Measurements from ENCODE around the gene NLRC5.
"Not testable (repeated sequence)": the region's sequence is repeated elsewhere in the genome, so short reads cannot be mapped to it uniquely, and the experiment has no call there.

The NLRC5 gene

GRCh38 chr16:56980792-56981724 is 8.3 kb upstream of the NLRC5 start:
- DNase-seq (ENCODE audit: low read depth in 2 of 2): no peak

DNA sequence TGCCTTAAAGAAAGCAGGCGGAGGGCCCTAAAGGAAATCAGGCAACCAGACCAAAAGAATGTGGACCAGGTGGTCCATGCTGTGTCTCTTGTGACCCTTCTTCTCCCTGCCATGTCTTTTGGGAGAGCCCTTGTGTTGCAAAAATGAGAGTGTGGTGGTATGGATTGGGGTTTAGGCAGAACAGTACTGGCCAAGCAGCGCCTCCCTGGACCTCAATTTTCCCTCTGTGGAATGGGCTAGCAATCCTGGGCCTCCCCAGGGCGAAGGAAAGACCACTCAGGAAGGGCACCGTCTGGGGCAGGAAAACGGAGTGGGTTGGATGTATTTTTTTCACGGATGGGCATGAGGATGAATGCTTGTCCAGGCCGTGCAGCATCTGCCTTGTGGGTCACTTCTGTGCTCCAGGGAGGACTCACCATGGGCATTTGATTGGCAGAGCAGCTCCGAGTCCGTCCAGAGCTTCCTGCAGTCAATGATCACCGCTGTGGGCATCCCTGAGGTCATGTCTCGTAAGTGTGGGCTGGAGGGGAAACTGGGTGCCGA is 7.6 kb upstream of the NLRC5 start:
- DNase-seq (ENCODE audit: low read depth in 2 of 2): no peak

DNA sequence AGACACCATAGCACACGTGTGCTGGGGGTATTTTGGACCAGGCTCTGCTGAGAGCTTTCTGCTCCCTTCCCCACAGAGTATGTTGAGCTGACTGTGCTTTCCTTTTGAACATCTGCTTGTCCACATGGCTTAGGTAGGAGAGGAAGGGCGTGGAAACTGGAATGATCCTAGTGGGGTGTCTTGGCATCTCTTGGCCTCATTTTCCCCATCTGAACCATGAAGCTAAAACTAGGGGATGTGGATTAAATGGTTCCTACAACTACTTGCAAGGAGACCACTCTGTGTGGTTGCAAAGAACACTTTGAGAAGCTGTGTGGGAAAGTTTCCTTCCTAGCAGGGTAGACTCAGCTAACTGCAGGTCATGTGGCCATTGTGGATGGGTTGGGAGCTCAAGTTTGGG is 6.7 kb upstream of the NLRC5 start:
- DNase-seq (ENCODE audit: low read depth in 2 of 2): no peak

DNA sequence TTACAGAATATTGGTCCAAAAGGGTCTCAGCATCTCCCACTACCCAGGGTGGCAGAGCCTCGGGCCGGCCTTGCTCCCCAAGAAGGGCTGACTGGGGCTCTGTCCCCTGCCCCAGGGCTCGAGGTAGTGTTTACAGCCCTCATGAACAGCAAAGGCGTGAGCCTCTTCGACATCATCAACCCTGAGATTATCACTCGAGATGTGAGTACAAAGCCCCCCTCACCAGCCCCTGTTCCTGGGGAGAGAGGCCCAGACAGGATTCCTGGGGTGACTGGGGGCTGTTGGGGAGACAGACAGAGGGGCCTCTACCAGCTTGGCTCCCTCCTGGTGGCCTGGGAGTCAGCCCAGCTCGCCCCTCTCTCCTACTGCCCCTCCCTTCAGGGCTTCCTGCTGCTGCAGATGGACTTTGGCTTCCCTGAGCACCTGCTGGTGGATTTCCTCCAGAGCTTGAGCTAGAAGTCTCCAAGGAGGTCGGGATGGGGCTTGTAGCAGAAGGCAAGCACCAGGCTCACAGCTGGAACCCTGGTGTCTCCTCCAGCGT is 6.1 kb upstream of the NLRC5 start:
- DNase-seq (ENCODE audit: low read depth in 2 of 2): no peak

DNA sequence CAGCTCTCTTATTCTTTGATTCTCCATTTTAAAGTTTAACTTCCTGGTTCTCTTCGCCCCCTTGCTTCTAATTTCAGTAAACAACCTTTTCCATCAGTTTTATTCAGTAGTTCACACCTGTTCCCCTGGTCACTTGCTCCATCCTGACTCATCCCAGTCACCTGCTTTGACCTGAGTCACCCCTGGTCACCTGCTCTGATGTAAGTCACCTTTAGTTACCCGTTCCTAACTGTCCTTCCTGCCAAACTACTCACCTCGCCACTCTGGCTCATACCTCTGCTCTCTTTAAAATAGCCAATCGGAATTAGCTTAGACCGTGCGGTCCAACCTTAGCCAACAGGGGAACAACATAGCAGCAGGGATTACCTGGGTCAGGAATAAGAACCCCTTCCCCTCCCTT is 4.7 kb upstream of the NLRC5 start:
- no peak for DNase-seq (ENCODE audit: low read depth in 2 of 2)

- DNase-seq (ENCODE audit: low read depth in 2 of 2): no peak
Measured at GRCh38 chr16:56985288-56985961, 3.9 kb upstream of the NLRC5 start.

DNA sequence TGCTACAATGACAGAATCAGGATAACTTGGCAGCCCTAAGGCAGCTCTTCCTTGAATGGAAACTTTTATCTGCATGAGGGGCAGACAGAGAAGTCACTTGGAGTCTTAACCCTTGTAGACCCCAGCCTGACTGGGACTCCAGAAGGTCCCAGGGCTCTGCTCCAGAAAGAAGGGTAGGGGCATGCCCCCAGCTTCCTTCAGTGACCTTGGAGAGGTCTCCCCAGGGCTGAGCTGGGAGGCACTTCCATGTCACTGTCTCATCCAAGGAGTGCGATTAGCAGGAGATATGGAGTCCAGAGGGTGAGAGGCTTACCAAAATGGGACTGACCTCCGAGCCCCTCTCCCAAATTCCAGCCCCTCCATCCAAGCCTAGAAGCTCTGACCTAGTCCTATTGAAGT is 3.4 kb upstream of the NLRC5 start:
- no peak for DNase-seq (ENCODE audit: low read depth in 2 of 2)

GRCh38 chr16:56986361-56986760 is 3.0 kb upstream of the NLRC5 start:
- no peak for DNase-seq (ENCODE audit: low read depth in 2 of 2)

- not testable (repeated sequence) for DNase-seq (ENCODE audit: low read depth in 2 of 2)
Measured at GRCh38 chr16:56986908-56987307, 2.4 kb upstream of the NLRC5 start.

- no peak for DNase-seq (ENCODE audit: low read depth in 2 of 2)
Measured at GRCh38 chr16:56987692-56988091, 1.7 kb upstream of the NLRC5 start.

DNA sequence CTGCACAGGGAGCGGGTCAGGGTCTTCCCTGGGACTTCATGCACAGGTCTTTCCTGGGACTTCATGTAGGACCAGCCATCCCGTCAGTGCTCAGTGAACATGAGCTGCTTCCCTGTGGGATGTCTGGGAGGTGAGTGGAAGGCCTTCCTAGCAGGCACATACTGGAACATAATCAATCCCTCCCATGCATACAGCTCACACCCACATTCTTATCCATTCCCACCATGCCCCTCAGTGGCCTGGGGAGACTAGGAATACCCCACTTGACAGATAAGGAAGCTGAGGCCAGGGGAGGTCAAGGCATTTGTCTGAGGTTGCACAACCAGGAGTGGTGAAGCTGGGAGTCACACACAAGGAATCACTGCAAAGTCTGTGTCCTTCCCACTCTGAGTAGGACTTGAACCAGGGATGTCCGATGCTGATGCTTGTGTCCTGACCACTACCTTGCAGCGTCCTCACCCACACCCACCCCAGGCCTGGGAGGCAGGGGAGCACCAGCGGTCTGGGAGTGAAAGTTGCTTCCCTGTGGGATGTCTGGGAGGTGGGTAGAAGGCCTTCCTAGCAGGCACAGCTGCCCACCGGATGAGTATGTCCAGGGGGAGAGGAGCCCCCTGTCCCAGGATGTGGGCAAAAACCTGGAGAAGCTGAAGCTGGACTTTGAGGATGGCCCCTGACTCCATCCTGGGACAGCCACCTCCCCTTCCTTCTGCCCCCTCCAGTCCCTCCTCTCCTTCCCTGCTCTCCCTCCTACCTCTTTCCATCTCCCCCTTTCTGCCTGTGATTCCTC is 1.0 kb upstream of the NLRC5 start:
- DNase-seq (ENCODE audit: low read depth in 2 of 2): no peak

DNA sequence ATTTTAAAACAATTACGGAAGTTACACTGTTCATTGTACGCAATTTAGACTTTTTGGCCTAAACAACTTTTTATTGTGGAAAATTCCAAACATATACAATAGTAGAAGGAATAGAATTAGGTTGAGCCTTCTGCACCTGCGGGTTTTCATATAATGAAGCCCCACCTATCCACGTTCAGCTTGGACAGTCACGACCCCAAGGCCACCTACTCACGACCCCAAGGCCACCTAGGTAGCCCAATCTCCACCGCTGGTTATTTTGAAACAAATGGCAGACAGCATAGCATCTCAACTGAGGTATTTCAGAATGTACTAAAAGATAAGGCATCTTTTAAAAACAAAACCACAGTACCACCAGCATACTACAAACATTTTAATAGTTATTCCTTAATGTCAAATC is 631 bp downstream of the NLRC5 start:
- no peak for DNase-seq (ENCODE audit: low read depth in 2 of 2)

GRCh38 chr16:56990407-56991286 is 1.3 kb downstream of the NLRC5 start:
- DNase-seq (ENCODE audit: low read depth in 2 of 2): no peak

DNA sequence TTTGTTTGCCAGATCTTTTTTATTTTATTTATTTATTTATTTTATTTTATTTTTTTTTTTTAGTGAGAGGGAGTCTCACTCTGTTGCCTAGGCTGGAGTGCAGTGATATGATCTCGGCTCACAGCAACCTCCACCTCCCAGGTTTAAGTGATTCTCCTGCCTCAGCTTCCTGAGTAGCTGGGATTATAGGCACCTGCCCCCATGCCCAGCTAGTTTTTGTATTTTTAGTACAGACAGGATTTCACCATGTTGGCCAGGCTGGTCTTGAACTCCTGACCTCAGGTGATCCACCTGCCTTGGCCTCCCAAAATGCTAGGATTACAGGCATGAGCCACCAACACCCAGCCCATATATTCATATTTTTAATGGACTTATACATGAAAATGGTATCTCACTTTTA is 3.1 kb downstream of the NLRC5 start:
- not testable (repeated sequence) for DNase-seq (ENCODE audit: low read depth in 2 of 2)

DNA sequence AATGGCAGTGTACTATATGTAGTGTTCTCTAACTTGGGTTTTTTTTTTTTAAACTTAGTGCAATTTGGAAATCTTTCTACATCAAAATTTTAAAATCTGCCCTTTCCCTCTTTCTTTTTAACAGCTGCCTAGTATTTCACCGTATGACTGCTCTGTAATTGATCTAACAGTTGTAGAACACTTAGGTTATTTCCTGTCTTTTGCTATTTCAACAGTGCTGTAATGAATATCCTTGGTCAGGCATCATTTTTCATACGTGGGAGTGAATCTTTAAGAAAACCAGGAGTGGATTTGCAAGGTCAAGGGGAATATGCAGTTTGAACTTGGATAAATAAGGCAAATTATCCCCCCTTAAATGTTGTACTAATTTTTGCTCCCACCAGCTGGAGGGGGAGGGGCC is 3.8 kb downstream of the NLRC5 start:
- no peak for DNase-seq (ENCODE audit: low read depth in 2 of 2)

DNA sequence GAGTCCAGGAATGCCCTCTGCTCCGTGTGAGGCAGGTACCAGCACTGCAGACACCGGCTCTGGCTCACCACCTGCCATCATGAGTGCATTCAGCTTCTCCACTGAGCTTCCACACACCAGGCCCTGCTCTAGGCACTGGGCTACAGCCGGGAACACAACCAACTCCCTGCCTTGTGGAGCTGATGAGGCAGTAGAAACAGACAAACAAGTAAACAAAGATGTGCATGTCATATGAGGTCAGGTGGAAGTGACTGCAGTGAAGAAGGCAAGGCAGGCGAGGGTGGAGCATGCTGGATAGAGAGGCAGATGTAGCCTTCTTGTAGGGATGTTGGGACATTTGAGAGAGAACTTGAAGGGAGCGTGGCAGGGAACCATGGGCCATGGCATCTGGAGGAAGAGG is 5.0 kb downstream of the NLRC5 start:
- DNase-seq (ENCODE audit: low read depth in 2 of 2): no peak

GRCh38 chr16:56995136-56995805 is 5.9 kb downstream of the NLRC5 start:
- DNase-seq (ENCODE audit: low read depth in 2 of 2): no peak

- no peak for DNase-seq (ENCODE audit: low read depth in 2 of 2)
Measured at GRCh38 chr16:56997264-56997663, 7.9 kb downstream of the NLRC5 start.

DNA sequence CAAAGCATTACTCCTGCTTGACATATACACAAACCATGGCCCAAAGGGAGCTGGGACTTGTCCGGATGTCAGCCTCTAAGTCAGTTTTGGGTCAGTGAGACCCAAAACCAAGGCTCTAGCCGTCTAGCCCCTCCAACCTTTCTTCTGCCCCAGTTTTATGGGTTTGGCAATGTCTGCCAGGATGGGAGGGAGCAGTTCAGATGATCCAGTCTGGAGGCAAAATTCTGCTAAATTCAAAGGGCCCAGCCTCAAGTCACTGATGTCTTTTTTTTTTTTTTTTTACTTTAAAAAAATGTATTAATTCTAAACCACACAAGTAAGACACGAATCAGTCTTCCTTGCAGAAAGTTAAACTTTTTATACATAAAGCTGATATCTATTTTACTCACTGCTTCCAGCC is 8.6 kb downstream of the NLRC5 start:
- DNase-seq (ENCODE audit: low read depth in 2 of 2): no peak

- no peak for DNase-seq (ENCODE audit: low read depth in 2 of 2)
Measured at GRCh38 chr16:56998352-56998751, 9.0 kb downstream of the NLRC5 start.

Measured in stimulated activated CD8-positive, alpha-beta memory T cell treated with anti-CD3 and anti-CD28 coated beads, Interleukin-7, amount 100 ng/mL, for 4 hours (primary cell).